Fibroblast of villous mesenchyme (primary cell): ENCODE results near the gene GLRA3. TPM values are rescaled to one million over a fixed set of nuclear protein-coding genes. Genes with fewer than 3 reads are reported as not detected.
A peak's percentile ranks its signal among the peaks of the same experiment; 100 is the strongest.
"Not testable (repeated sequence)": the region's sequence is repeated elsewhere in the genome, so short reads cannot be mapped to it uniquely, and the experiment has no call there.

Source experiments
- DNase-seq: peaks from one replicate; pipeline ENCODE4 v3.0.0-alpha.2; 2010; ENCODE audit warnings: low read depth
- H3K4me3 ChIP-seq: 2 replicates; pipeline ENCODE4 v1.5.1; 2011; ENCODE audit warnings: low read depth, mild to moderate bottlenecking, low read length
- CTCF ChIP-seq: IDR thresholded peaks from 2 replicates; pipeline ENCODE4 v1.5.1; 2012; ENCODE audit warnings: low read depth, mild to moderate bottlenecking, low read length; ENCODE audit not compliant: insufficient read depth
- total RNA-seq: library from RNA; depleted of rRNA; stranded (reverse); fragments of >200 nt; gene quantifications from 2 replicates; pipeline ENCODE4 v1.2.3, GENCODE V29; 2012

Gene GLRA3
- total RNA-seq: under 0.01 TPM in 1 of 2 replicates, not detected in the other

- no peak for TF ChIP-seq CTCF
- H3K4me3 ChIP-seq: peak within 1 kb of the TSS; percentile 40
- DNase-seq: peak; percentile 37
These were observed at the start of gene GLRA3 for GRCh38 chr4:174828845-174829701. GLRA3 (minus strand) TSS chr4:174829247; CDS start chr4:174828811, 436 bp downstream.

GRCh38 chr4:174874898-174875297 lies 45.9 kb upstream of the GLRA3 start:
- no peak for TF ChIP-seq CTCF
- no peak for DNase-seq
- H3K4me3 ChIP-seq: no peak overlapping the region

GRCh38 chr4:174873931-174874330 lies 44.9 kb upstream of the GLRA3 start:
- no peak overlapping the region for H3K4me3 ChIP-seq
- peak; percentile 26 for TF ChIP-seq CTCF
- DNase-seq: peak; percentile 7

GRCh38 chr4:174873146-174873545 lies 44.1 kb upstream of the GLRA3 start:
- DNase-seq, H3K4me3 ChIP-seq: not testable (repeated sequence)

- H3K4me3 ChIP-seq: no peak overlapping the region
- no peak for DNase-seq
- TF ChIP-seq CTCF: no peak
These were observed 42.4 kb upstream of the GLRA3 start for GRCh38 chr4:174871407-174871806.

- DNase-seq: no peak
- no peak for TF ChIP-seq CTCF
- H3K4me3 ChIP-seq: no peak overlapping the region
These were observed 41.3 kb upstream of the GLRA3 start for GRCh38 chr4:174870311-174870710.

GRCh38 chr4:174869339-174869738 lies 40.3 kb upstream of the GLRA3 start:
- DNase-seq: no peak

More at GRCh38 chr4:174869339-174869738, 40.3 kb upstream of the GLRA3 start:
- H3K4me3 ChIP-seq: no peak overlapping the region
- TF ChIP-seq CTCF: no peak
